K562 (cell line): Measurements from ENCODE around the gene RASEF. TPM values are rescaled to one million over a fixed set of nuclear protein-coding genes. Genes with fewer than 3 reads are reported as not detected.

ENCODE experiments used
- ATAC-seq: fragments of 200-7000 bp; cut with Tn5 transposase; 3 replicates; pipeline ENCODE4 v1.9.1; 2020; ENCODE audit warnings: moderate library complexity
- BruUV-seq: library from RNA; stranded (reverse); fragments of 400-500 nt; replicated peaks from 2 replicates; lab custom pipeline; 2021; lab: Mats Ljungman, UMichigan
- CTCF ChIA-PET: fragments of 300-600 bp; formaldehyde crosslinking; extraction: SDS; loops from one replicate; lab custom pipeline; 2021; ENCODE audit warnings: low intra/inter-chr PET ratio; lab: Yijun Ruan, JAX
- POLR2A ChIA-PET: fragments of 300-600, 350-650 bp; sonication (Branson Sonifier 250); formaldehyde crosslinking; extraction: SDS; loops from one replicate; lab custom pipeline; 2021; ENCODE audit warnings: antibody characterized with exemption, inconsistent platforms; lab: Yijun Ruan, JAX
- DNase-seq, 4 experiments: peaks; one replicate each; pipeline versions ENCODE4 v3.0.0 to v3.0.0-alpha.2; 2011 to 2018; ENCODE audit warnings: low spot score in 3 of 4, mixed read lengths in 3 of 4; ENCODE audit errors: extremely low read depth in 1 of 4
- FAIRE-seq: peaks from 2 replicates; lab custom pipeline; 2011; peaks lifted over from hg19 to GRCh38; lab: Jason Lieb, UNC
- H2AFZ ChIP-seq: 2 replicates; pipeline ENCODE4 v1.6.0; 2011; ENCODE audit warnings: low read depth, low read length, control low read depth, inconsistent platforms
- H3K27ac ChIP-seq: fragments of 200-600 bp; 3 replicates; pipeline ENCODE4 v1.8.0; 2011; ENCODE audit warnings: low read depth, mild to moderate bottlenecking, control low read depth, inconsistent platforms, low read length, moderate library complexity, mixed read lengths; ENCODE audit errors: extremely low read depth
- H3K27me3 ChIP-seq, 2 experiments: fragments of 300-600 bp in 1 of 2; 2 replicates in 1 of 2; 3 replicates in 1 of 2; pipeline versions ENCODE4 v1.6.0 to v1.8.0; 2011; ENCODE audit warnings: inconsistent platforms in 2 of 2, low read length in 2 of 2, mild to moderate bottlenecking in 1 of 2, mixed read lengths in 1 of 2, moderate library complexity in 1 of 2; ENCODE audit not compliant: control insufficient read depth in 2 of 2, insufficient read depth in 2 of 2
- H3K36me3 ChIP-seq: fragments of 300-600 bp; 3 replicates; pipeline ENCODE4 v1.8.0; 2011; ENCODE audit warnings: mild to moderate bottlenecking, low read length, inconsistent platforms; ENCODE audit not compliant: control insufficient read depth, insufficient read depth
- H3K4me1 ChIP-seq, 2 experiments: fragments of 200-600 bp in 1 of 2; replicated peaks in 1 of 2; 2 replicates in 1 of 2; 3 replicates in 1 of 2; pipeline versions ENCODE4 v1.5.1 to v1.8.0; 2011; ENCODE audit warnings: inconsistent platforms in 2 of 2, low read length in 2 of 2, mild to moderate bottlenecking in 1 of 2, mixed read lengths in 1 of 2, moderate library complexity in 1 of 2; ENCODE audit not compliant: control insufficient read depth in 2 of 2, insufficient read depth in 2 of 2
- H3K4me2 ChIP-seq: 2 replicates; pipeline ENCODE4 v1.6.1; 2011; ENCODE audit warnings: low read length, control low read depth, inconsistent platforms, mixed read lengths; ENCODE audit not compliant: insufficient read depth
- H3K4me3 ChIP-seq: fragments of 200-600 bp; sonication (generic), shearing (Covaris generic); 2 replicates; pipeline ENCODE4 v1.5.1; 2016; ENCODE audit warnings: control low read depth, inconsistent platforms
- H3K79me2 ChIP-seq: fragments of 200-600 bp; 3 replicates; pipeline ENCODE4 v1.8.0; 2011; ENCODE audit warnings: low read length, inconsistent platforms; ENCODE audit not compliant: control insufficient read depth, insufficient read depth
- H3K9ac ChIP-seq, 2 experiments: 2 replicates each; pipeline versions ENCODE4 v1.6.0 to v1.6.1; 2011; ENCODE audit warnings: low read depth in 2 of 2, low read length in 2 of 2, control low read depth in 1 of 2, inconsistent platforms in 1 of 2, mild to moderate bottlenecking in 1 of 2, mixed read lengths in 1 of 2; ENCODE audit not compliant: insufficient read depth in 1 of 2
- H3K9me1 ChIP-seq: one replicate; pipeline ENCODE4 v1.6.0; 2011; ENCODE audit warnings: inconsistent platforms, mild to moderate bottlenecking, low read length, moderate library complexity; ENCODE audit not compliant: control insufficient read depth, insufficient read depth
- H3K9me3 ChIP-seq: replicated peaks from 2 replicates; pipeline ENCODE4 v1.5.1; 2011; ENCODE audit warnings: low read depth, low read length, inconsistent platforms; ENCODE audit not compliant: control insufficient read depth, insufficient read depth
- H4K20me1 ChIP-seq: replicated peaks from 2 replicates; pipeline ENCODE4 v1.6.1; 2011; ENCODE audit warnings: low read length, inconsistent platforms, mixed read lengths; ENCODE audit not compliant: control insufficient read depth, insufficient read depth
- C11orf30 ChIP-seq: fragments of 450-650 bp; IDR thresholded peaks from 2 replicates; pipeline ENCODE4 v1.6.1; 2016; ENCODE audit warnings: low read depth, mild to moderate bottlenecking
- KLF1 ChIP-seq: fragments of 450-650 bp; IDR thresholded peaks from 2 replicates; pipeline ENCODE4 v1.6.1; 2016; ENCODE audit warnings: missing genetic modification characterization, missing compliant biosample characterization
- POLR2B ChIP-seq: fragments of 450-650 bp; IDR thresholded peaks from 2 replicates; pipeline ENCODE4 v1.6.1; 2018; ENCODE audit warnings: low read depth; ENCODE audit not compliant: partially characterized antibody
- RBM39 ChIP-seq: fragments of 200-400 bp; formaldehyde crosslinking; optimal IDR thresholded peaks from 2 replicates; pipeline ENCODE3; 2018; ENCODE audit warnings: low read depth, low read length
- TCF7L2 ChIP-seq: fragments of 150-350 bp; IDR thresholded peaks from 2 replicates; pipeline ENCODE4 v1.6.1; 2016; ENCODE audit warnings: low read depth, mild to moderate bottlenecking, low read length, moderate library complexity
- ZNF347 ChIP-seq: fragments of 450-650 bp; formaldehyde crosslinking; IDR thresholded peaks from 2 replicates; pipeline ENCODE4 v1.4.0; 2020; ENCODE audit warnings: low read depth, mild to moderate bottlenecking, moderate library complexity
- WGBS: fragments of 100-300 bp; shearing (Covaris generic); methylation state at CpG from one replicate; pipeline ENCODE4 v1.1.6; 2016; ENCODE audit warnings: low coverage, mixed read lengths; ENCODE audit not compliant: insufficient coverage; ENCODE audit errors: missing lambda C conversion rate; 5-methylcytosine and 5-hydroxymethylcytosine counted together
- in situ Hi-C: fragments of 300-500 bp; cut with MboI; formaldehyde crosslinking; loops from 4 replicates; pipeline ENCODE4 v1.15.0; 2018; ENCODE audit warnings: inconsistent platforms, mixed read lengths
- intact Hi-C: fragments of 100-400 bp; cut with micrococcal nuclease; formaldehyde crosslinking; loops from 2 replicates; pipeline ENCODE4 v1.14.2; 2022
- polyA plus RNA-seq, 8 experiments: library from polyadenylated mRNA; depleted of rRNA in 4 of 8; stranded (reverse) in 5 of 8; unstranded in 3 of 8; fragments of >200 nt; fragmentation: Nextera tagmentation in 2 of 8; fragmentation: Illumina TruSeq in 1 of 8; extraction: Ambion mirVana in 2 of 8; extraction: Trizol in 1 of 8; gene quantifications; 2 replicates each; pipeline versions ENCODE4 v1.2.1 to v1.2.3, GENCODE V29; 2011 to 2014; ENCODE audit warnings: inconsistent platforms in 1 of 8, missing spikeins in 1 of 8
- total RNA-seq, 7 experiments: library from RNA; depleted of rRNA in 6 of 7; stranded (reverse); fragments of >200 nt in 6 of 7; fragmentation: Illumina TruSeq in 2 of 7; extraction: Trizol in 2 of 7; gene quantifications; 2 replicates each; pipeline versions ENCODE4 v1.2.1 to v1.2.3, GENCODE V29; 2011 to 2021; ENCODE audit warnings: low replicate concordance in 1 of 7
- TF ChIP-seq, protein P1 (sequence below): fragments of 250-450 bp; sonication (Bioruptor Pico); IDR thresholded peaks from 2 replicates; pipeline ENCODE4 v1.4.0; 2020; ENCODE audit warnings: mild to moderate bottlenecking, moderate library complexity

Gene RASEF
- total and polyA plus RNA-seq, 9 of the 15 experiments (the other 6 are each of a cell fraction or from before 2014, with no cell fraction given): 0.01 to 0.18 (median 0.11) TPM; not detected in 4

DNA sequence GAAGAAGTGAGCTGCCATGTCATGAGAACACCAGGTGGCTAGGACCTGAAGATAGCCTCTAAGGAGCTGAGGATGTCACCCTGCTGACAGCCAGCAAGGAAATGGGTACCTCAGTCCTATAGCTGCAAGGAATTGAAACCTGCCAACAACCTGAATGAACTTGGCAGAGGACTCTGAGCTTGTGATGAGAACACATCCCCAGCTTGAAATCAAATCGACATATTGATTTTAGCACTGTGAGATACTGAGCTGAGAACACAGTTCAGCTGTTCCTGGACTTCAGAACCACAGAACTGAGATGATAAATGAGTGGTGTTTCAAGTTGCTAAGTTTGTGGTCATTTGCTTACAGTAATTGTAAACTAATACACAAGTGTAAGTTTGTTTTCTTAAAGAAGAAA, 5.5 kb upstream of the RASEF start (continued):
- TF ChIP-seq RBM39 (no peak), TCF7L2 (no peak), POLR2B (no peak), ZNF347 (CRISPR knock-in tag) (no peak), C11orf30 (no peak), KLF1 (tag) (no peak)
- TF ChIP-seq, protein P1, sequence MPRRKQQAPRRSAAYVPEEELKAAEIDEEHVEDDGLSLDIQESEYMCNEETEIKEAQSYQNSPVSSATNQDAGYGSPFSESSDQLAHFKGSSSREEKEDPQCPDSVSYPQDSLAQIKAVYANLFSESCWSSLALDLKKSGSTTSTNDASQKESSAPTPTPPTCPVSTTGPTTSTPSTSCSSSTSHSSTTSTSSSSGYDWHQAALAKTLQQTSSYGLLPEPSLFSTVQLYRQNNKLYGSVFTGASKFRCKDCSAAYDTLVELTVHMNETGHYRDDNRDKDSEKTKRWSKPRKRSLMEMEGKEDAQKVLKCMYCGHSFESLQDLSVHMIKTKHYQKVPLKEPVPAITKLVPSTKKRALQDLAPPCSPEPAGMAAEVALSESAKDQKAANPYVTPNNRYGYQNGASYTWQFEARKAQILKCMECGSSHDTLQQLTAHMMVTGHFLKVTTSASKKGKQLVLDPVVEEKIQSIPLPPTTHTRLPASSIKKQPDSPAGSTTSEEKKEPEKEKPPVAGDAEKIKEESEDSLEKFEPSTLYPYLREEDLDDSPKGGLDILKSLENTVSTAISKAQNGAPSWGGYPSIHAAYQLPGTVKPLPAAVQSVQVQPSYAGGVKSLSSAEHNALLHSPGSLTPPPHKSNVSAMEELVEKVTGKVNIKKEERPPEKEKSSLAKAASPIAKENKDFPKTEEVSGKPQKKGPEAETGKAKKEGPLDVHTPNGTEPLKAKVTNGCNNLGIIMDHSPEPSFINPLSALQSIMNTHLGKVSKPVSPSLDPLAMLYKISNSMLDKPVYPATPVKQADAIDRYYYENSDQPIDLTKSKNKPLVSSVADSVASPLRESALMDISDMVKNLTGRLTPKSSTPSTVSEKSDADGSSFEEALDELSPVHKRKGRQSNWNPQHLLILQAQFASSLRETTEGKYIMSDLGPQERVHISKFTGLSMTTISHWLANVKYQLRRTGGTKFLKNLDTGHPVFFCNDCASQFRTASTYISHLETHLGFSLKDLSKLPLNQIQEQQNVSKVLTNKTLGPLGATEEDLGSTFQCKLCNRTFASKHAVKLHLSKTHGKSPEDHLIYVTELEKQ (CRISPR knock-in tag): no peak
- TF ChIP-seq, all 486 proteins: peak for 0

DNA sequence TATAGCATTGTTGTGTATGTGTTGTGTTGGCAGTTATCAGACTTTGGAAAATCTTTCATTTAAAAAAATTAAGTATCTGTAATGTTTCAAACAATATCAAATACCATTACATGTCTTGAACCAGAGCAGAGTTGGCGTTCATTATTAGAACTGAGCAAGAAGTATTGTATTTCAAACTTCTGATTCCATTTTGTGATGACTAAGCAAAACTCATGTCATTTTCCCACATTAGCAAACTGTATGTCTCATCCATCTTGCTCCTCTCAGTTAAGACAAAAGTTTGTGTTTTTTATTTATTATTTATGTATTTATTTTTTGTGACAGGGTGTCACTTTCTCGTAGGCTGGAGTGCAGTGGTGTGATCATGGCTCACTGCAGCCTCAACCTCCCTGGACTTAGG, 4.6 kb upstream of the RASEF start:
- ATAC-seq (no peak), FAIRE-seq (no peak), DNase-seq (no peak)
- H4K20me1 ChIP-seq: no peaks in the 10 kb centered on the region
- H2AFZ ChIP-seq: no peak overlapping the region
- H3K9me1 ChIP-seq: no peaks in the 10 kb centered on the region
- ChIA-PET CTCF (no interaction called here), POLR2A (no interaction called here)
- H3K27ac ChIP-seq: no peak overlapping the region
- H3K79me2 ChIP-seq: no peaks in the 10 kb centered on the region
- H3K4me2 ChIP-seq: no peak overlapping the region
- H3K9ac ChIP-seq: no peak overlapping the region
- no peak overlapping the region for H3K4me3 ChIP-seq
- no peaks in the 10 kb centered on the region for H3K27me3 ChIP-seq
- no peaks in the 10 kb centered on the region for H3K4me1 ChIP-seq
- in situ Hi-C loops (no loop called here), intact Hi-C loops (no loop called here)
- WGBS: 0% methylated on average over 2 of the region's 2 CpGs
- no TSS peak for BruUV-seq
- H3K36me3 ChIP-seq: no peaks in the 10 kb centered on the region
- no peaks in the 10 kb centered on the region for H3K9me3 ChIP-seq
